ENCODE results near the gene PLCB1.

Gene PLCB1

DNA sequence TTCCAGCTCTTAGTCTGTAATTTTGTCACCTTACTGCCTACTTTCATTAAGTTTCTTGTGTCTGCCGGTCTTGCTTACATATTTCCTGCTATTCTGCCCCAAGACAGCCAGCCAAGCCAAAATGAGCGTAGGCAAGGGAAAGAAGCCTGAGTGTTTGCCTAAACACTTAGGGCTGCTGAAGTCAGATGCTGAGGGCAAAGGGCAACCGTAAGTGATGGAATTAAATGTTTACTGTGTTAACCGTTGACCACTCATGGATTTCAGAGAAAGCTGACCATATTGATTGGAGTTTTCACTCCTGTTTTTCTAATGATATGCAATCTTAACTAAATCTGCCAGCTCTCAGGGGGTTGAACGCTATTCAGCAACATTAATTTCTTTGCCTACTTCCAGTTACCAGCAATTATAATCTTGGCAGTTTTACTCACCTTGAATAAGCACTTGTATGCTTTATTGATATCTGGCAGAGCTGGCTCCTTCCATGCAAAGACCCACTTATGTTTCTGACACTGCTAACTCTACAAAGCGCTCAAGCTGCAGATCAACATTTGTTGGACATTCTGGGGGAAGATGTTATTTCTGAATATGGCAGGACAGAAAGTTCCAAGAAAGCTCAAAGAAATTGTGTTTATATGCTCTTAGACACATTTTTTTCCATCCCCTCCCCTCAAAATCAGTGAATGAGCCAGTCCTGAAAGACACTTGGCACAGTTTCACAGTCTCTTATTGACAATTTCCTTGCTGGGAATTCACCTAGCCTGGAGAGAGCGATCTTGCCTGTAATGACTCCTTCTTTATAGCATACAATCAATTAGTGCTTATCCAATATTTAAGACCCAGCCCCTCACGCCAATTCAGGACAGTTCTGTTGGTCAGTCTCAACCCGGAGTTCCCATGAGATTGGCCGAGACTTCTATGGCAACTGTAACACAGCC lies 183.8 kb downstream of the PLCB1 start:
- TF ChIP-seq, protein P1, sequence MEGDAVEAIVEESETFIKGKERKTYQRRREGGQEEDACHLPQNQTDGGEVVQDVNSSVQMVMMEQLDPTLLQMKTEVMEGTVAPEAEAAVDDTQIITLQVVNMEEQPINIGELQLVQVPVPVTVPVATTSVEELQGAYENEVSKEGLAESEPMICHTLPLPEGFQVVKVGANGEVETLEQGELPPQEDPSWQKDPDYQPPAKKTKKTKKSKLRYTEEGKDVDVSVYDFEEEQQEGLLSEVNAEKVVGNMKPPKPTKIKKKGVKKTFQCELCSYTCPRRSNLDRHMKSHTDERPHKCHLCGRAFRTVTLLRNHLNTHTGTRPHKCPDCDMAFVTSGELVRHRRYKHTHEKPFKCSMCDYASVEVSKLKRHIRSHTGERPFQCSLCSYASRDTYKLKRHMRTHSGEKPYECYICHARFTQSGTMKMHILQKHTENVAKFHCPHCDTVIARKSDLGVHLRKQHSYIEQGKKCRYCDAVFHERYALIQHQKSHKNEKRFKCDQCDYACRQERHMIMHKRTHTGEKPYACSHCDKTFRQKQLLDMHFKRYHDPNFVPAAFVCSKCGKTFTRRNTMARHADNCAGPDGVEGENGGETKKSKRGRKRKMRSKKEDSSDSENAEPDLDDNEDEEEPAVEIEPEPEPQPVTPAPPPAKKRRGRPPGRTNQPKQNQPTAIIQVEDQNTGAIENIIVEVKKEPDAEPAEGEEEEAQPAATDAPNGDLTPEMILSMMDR (IDR thresholded peaks at IDR 0.05; ENCODE audit: control insufficient read depth, insufficient read depth, low read depth, low read length, missing control alignments) = no peak
- DNase-seq (ENCODE audit: low read depth) = no peak
- H3K4me3 ChIP-seq (ENCODE audit: control insufficient read depth, low read depth, low read length) = no peak overlapping the region

DNA sequence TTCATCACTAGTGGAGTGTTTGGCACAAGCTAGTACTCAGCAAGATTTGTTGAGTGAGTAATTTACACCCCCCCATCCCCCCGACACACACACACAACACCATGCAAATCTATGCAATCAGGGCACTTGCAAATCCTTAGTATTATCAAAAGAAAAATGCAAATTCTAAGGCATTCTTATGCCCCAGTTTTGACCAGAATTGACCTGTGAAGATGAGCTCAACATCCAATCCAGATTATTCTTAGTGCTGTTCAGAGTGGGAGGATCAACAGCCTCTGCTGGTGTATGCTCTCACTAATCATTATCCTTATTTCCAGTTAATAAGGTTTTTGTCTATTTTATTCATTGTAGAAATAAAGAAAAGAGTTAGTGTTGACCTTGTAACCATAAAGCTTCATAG lies 185.4 kb downstream of the PLCB1 start:
- no peak for DNase-seq (ENCODE audit: low read depth)
- no peak overlapping the region for H3K4me3 ChIP-seq (ENCODE audit: control insufficient read depth, low read depth, low read length)
- TF ChIP-seq, protein P1 (IDR thresholded peaks at IDR 0.05; ENCODE audit: control insufficient read depth, insufficient read depth, low read depth, low read length, missing control alignments) = no peak

DNA sequence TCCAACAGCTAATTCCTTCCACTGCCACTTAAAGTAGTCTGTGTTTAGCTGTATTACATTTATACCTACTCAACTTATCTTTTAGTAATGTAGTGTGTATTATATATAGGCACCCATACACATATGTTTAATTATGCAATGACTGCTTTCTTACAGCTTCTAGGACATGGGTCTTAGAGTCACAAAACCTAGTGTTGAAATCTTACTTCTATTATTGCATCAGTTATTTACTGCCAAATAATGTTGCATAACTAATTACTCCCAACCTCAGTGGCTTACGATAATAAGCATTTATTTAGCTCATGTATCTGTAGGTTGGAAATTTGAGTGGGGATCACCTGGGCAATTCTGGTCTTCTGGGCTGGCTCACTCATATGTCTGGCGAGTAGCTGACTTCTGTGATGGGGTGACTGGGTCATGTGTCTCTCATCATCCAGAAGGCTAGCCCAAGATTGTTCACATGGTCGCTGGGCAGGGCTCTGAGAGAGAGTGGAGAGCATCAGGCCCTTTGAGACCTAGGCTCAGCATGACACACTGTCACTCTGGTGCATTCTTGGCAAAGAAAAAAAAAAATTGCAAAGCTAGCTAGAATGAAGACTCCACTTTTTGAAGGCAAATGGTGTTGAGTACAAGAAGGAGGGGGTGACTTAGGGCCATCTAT lies 187.0 kb downstream of the PLCB1 start:
- DNase-seq (ENCODE audit: low read depth) = no peak
- no peak overlapping the region for H3K4me3 ChIP-seq (ENCODE audit: control insufficient read depth, low read depth, low read length)
- TF ChIP-seq, protein P1 (IDR thresholded peaks at IDR 0.05; ENCODE audit: control insufficient read depth, insufficient read depth, low read depth, low read length, missing control alignments) = no peak

DNA sequence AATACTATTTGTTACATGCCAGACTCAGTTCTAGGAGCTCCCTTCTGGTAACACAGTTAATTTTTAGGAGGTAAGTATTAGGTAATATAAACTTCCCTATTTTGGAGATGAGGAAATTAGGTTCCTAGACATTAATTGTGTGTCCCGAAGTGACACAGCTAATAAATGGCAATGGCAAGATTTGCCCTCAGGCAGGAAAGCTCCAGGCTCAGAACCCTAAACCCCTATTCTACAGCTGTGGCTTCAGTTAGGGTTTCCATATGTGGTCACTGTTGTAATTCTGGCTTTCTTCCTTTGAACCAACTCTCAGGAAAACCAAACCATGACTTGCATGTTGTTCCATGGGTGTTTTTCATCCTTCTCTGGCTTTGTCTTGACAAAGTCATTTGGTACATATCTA lies 188.2 kb downstream of the PLCB1 start:
- no peak for DNase-seq (ENCODE audit: low read depth)
- H3K4me3 ChIP-seq (ENCODE audit: control insufficient read depth, low read depth, low read length) = no peak overlapping the region
- TF ChIP-seq, protein P1 (IDR thresholded peaks at IDR 0.05; ENCODE audit: control insufficient read depth, insufficient read depth, low read depth, low read length, missing control alignments) = no peak

DNA sequence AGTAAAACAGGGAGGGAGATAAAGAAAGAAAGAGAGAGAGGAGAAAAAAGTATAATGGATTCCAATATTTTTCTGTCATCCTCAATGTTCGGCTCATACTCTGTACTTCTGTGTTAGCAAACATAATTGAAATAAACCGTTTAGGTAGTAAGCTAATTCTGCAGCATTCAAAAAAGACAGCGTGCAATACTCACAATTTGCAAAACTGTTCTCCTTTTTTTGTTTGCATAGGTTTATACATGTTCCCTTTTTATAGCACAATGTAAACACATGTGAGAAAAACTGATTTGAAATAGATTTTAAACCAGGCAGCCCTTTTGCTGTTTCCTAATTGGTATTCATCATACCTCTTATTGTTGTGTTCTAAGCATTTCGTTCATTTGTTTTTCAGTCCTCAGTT lies 188.9 kb downstream of the PLCB1 start:
- DNase-seq (ENCODE audit: low read depth) = no peak
- TF ChIP-seq, protein P1 (IDR thresholded peaks at IDR 0.05; ENCODE audit: control insufficient read depth, insufficient read depth, low read depth, low read length, missing control alignments) = no peak
- H3K4me3 ChIP-seq (ENCODE audit: control insufficient read depth, low read depth, low read length) = no peak overlapping the region

DNA sequence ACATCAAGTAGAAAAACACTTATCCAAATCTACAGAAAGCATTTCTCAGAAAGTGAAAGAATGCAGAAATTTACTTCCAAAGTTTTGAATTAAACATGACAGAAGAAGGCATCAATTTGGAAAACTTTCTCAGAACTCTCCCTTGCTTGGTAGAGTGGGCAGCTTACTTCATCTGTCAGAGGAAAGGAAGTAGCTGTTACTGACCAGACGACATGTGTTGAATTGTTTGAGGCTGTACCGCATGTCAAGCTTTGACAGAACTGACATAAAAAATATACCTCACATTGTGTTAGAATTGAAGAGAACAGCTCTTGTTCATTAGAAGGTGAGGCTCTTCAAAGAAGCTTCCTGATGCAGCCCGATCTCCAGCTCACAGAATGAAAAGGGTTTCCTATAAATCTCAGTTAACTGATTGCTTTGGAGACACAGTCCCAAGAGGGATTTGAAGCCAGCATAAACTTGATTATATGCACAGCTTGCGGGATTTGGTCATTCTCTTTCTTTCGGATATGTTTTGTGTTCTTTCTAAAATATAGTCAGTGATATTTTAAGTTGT lies 190.7 kb downstream of the PLCB1 start:
- TF ChIP-seq, protein P1 (IDR thresholded peaks at IDR 0.05; ENCODE audit: control insufficient read depth, insufficient read depth, low read depth, low read length, missing control alignments) = no peak
- no peak overlapping the region for H3K4me3 ChIP-seq (ENCODE audit: control insufficient read depth, low read depth, low read length)
- DNase-seq (ENCODE audit: low read depth) = no peak

Data from AG09309 (cell line).